ENCODE results near the gene KLHDC9.

The KLHDC9 gene

GRCh38 chr1:161073474-161074121 is 24.6 kb upstream of the KLHDC9 start:
- peak overlapping the region in 17 of 21 experiments; percentile 12 to 82 (median 66) for H3K27ac ChIP-seq
- peak overlapping the region in 1 of 7 experiments; percentile 5 for H3K4me3 ChIP-seq

- no peak overlapping the region for H3K4me3 ChIP-seq
- H3K27ac ChIP-seq: peak overlapping the region in 19 of 21 experiments; percentile 12 to 82 (median 66)
Measured at GRCh38 chr1:161074676-161075368, 23.3 kb upstream of the KLHDC9 start.

DNA sequence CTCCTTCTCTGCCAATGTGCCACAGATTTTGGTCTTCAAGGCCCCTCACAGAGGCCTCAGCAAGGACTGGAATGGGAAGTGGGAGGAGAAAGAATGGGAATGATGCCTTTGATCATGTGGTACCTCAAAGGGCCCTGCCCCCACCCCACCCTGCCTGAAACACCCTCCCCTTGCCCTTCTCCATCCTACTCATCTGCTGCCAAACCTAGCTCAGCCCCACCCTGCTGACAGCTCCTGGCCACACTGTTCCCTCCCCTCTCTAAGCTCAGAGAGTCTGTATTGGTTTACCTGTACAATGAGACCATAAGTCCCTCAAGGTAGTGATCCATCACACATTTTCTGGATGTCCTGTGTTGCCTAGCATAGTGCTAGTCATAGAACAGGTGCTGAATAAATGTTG is 21.8 kb upstream of the KLHDC9 start:
- Histone ChIP-seq H3K27ac (peak overlapping the region in 6 of 21 experiments; percentile 1 to 82 (median 42)), H3K4me3 (no peak overlapping the region)

DNA sequence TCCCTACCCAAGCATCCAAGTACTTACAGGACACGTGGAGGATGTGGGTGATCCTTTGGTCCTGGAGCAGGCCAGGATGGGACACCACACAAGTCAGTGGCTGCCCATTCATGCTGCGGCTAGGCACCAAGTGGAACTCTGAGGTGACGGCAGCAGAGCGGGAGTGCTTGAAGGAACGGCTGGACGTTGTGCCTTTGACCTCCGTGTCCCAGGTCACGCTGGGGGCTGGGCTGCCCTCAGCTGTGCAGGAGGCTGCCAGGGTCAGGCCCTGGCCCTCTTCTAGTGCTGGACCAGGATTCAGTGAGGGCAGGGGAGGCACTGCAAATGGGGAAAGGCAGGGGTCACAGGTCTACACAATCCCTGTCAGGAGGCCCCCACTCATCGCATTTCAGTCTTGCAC is 20.7 kb upstream of the KLHDC9 start:
- Histone ChIP-seq H3K4me3 (no peak overlapping the region), H3K27ac (peak overlapping the region in 4 of 21 experiments; percentile 29 to 60 (median 54))

GRCh38 chr1:161079436-161080110 is 18.6 kb upstream of the KLHDC9 start:
- Histone ChIP-seq H3K27ac (peak overlapping the region in 7 of 21 experiments; percentile 1 to 90 (median 31)), H3K4me3 (no peak overlapping the region)

DNA sequence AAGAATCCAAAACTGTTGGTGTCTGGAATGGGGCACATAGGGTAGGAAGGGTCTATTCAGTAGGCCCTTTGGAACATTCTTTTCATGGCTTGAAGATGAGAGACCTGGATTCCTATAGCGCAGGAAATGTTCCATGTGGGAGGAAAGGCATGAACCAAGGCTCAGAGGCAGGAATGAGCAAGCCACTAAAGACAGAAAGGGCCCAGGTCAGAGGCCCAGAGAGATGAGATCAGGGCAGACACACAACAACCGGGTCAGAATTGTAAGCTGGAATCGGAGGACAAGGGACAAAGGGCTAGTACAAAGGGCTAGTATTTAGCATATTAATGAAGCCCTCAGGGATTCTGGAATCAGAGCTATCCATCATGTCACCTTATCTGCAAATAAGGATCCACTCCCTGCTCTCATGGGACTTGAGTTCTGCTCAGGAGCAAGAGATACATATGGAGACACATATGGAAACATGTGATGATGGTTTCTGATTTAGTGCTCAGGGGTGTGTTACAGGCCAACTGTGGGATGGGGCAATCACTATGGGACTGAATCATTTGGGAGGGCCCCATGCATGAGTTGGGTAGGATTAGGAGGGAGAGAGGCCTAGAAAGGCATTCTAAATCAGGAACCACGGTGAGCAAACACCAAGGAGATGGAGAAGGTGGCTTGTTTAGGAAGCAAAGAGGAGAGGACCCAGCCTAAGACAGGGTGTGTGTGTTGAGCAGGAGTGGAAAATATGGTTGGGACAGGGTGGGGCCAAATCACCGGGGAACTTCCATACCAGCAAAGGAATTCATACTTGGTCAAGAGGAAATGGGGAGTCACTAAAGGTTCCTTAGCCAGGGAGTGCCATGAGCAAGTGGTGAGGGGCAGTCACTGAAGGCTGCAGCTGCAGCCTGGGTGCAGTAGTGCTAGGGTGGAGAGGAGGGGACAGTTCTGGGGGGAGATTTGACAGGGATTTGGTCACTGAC is 17.4 kb upstream of the KLHDC9 start:
- no peak overlapping the region for H3K4me3 ChIP-seq
- H3K27ac ChIP-seq: peak overlapping the region in 20 of 21 experiments; percentile 14 to 91 (median 66)

DNA sequence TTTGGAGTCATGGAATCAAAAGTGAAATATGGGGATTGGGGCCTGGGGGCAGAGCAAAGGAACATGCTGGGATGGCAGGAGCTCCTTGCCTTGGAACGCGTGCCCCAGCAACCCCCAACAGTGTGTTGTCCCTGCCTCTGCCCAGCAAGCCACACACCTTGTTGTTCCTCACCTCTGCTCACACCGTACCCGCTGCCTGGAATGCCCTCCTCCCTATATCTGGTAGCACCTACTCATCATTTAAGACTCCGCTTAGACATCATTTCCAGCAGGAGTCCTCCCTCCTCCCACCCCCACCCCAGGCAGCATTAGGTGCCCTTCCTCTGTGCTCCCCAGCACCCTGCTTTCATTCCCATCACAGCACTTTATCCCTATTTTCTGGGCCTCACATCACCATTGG is 16.6 kb upstream of the KLHDC9 start:
- Histone ChIP-seq H3K27ac (peak overlapping the region in 18 of 21 experiments; percentile 31 to 91 (median 77)), H3K4me3 (no peak overlapping the region)

DNA sequence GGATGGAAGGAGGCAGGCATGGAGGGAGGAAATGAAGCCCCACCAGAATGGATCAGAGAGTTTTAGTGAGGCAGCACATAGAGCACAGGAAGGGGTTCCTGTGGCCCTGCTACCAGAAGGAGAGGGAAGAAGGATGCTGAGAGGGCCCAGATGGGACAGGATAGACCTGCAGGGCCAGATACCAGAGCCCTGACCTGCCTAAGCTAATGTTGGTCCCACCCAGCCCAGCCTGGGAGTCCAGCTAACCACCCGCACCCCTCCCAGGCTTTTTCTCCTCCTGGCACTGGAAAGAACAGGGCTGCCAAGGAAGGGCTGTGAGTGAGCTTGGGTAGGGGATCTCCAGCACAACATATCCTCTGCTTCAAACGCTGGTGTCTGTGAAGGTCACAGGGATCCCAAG is 15.7 kb upstream of the KLHDC9 start:
- H3K4me3 ChIP-seq: no peak overlapping the region
- peak overlapping the region in 20 of 21 experiments; percentile 51 to 91 (median 77) for H3K27ac ChIP-seq

DNA sequence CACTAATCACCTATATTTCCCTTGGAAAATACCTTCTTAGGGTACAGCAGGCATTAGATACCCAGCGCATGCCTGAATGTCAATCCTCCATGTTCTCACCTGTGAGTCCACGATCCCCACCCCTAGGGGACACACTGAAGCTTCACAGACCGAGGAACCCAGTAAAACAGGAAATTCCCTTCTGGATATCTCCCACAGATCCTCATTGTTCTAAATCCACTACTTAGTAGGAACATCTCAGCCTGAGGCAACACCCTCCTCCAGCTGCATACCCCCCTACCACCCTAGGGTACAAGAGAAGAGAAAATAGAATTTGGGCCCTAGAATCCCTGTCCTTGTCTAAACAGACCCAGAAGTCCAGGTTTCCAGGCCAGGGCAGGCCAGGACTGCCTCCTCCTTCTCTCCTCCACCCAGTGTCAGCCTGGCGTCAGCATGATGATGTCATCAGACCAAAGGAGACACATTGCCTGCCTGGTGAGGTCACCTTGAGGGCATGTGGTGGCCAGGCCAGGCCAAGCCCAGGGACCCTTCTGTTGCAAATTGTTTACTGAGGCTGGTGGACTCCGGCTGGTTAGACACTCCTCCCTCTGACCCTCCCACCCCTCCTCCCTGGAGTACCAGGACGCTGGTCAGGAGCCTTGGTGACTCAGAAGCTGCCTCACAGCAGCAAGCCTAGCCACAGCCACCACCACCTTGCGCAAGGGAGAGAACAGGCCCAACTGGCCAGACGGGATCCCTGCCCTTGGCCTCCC is 15.0 kb upstream of the KLHDC9 start:
- Histone ChIP-seq H3K4me3 (no peak overlapping the region), H3K27ac (peak overlapping the region in 20 of 21 experiments; percentile 51 to 91 (median 78))

DNA sequence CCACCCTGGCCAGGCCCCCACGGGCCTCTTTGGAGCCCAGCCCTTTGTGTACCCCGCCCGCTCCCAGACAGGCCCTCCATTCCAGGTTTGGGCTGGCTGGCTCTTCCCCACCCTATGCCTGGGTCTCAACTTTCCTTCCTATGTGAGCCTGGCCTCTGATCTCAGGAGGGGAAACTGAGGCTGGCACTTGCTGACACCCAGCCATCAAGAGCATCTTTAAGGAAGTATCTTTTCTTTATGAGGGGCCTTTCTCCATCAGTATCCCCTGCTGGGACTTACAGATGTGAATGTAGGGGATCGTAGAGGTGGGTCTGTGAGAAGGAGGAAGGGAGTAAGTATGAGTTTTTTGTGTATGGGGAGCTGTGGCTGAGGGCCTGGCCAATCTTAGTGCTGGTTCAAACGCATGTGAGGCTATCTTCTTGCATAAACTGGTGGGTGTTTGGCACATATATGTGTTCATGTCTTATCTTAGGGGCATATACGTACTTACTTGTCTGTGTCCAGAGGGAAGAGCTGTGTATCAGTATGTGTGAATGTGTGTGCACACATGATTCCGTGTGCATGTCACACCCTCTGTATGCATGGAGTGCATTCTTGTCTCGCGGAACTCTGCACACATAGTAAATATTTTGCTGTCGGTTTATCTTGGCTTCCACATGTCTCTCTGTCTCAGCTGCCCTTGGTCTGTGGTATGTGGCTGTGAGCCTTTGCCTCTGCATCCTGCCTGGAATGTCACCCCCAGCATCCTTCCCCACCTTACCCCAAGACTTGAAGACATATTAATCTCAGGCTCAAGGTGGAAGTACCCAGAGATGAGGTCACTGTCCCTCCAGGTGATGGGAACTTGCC is 14.2 kb upstream of the KLHDC9 start:
- H3K4me3 ChIP-seq: peak overlapping the region in 1 of 7 experiments; percentile 39

GRCh38 chr1:161084597-161084988 is 13.6 kb upstream of the KLHDC9 start:
- peak overlapping the region in 4 of 7 experiments; percentile 0 to 46 (median 26) for H3K4me3 ChIP-seq
- peak overlapping the region; percentile 14 to 91 (median 77) for H3K27ac ChIP-seq

More for the DNA sequence above, 14.2 kb upstream of the KLHDC9 start:
- H3K27ac ChIP-seq: peak overlapping the region in 20 of 21 experiments; percentile 53 to 91 (median 80)

GRCh38 chr1:161085165-161085564 is 13.0 kb upstream of the KLHDC9 start:
- Histone ChIP-seq H3K27ac (peak overlapping the region in 20 of 21 experiments; percentile 42 to 91 (median 78)), H3K4me3 (peak overlapping the region in 5 of 7 experiments; percentile 0 to 46 (median 13))

GRCh38 chr1:161086457-161086856 is 11.7 kb upstream of the KLHDC9 start:
- Histone ChIP-seq H3K4me3 (peak overlapping the region in 6 of 7 experiments; percentile 12 to 46 (median 39)), H3K27ac (peak overlapping the region in 17 of 21 experiments; percentile 53 to 91 (median 80))

DNA sequence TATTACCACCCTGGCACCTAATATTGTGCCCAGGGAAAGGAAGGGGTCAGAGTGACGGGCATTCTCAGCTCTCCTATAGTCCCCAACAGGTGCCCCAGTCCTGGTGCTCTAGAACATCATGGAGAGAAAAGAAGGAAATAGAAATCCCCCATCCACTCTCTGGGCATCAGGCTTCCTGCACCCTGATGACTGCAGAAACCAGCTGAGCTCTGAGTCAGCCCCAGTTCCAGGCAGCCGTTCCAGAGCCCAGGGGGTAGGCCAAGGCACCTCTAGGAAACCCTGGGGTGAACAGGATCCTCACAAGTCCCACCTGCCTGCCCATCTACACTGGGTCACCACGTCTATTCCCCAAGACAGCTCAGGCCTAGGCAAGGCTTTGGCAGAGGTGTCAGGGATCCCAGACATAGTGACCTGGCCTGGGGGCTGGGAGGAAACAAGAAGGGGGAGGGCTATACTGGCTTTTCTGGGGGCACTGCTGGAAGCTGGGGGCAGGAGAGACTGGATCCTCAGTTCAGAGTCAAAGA is 9.5 kb upstream of the KLHDC9 start:
- Histone ChIP-seq H3K27ac (peak overlapping the region; percentile 24 to 94 (median 82)), H3K4me3 (peak overlapping the region; percentile 11 to 49 (median 39))

- peak within 1 kb of the TSS; percentile 11 to 49 (median 39) for H3K4me3 ChIP-seq
- H3K27ac ChIP-seq: peak within 1 kb of the TSS; percentile 24 to 94 (median 82)
Measured at GRCh38 chr1:161089251-161089924, 8.8 kb upstream of the KLHDC9 start, which contains the start of gene NECTIN4. Gene NECTIN4, minus strand, starts transcription at chr1:161089558. Its CDS starts 262 bp downstream, at chr1:161089296.

DNA sequence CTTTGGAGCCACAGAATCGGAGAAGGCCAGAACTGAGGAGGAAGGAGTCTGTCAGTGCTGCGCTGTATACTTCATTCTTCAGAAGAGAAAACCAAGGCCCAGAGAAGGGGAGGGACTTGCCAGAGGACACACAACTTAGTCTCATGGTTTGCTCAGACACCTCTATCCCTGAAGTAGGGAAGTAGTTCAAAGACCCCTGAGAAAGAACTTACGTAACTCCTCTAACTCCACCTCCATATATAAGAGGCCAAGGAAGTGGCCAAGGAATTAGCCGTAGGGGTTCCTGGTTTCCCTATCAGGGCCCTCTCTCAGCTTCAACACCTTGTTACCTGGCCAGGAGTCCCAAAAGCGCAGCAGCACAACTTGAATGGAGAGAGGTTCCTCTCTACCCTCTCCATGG is 8.2 kb upstream of the KLHDC9 start:
- H3K27ac ChIP-seq: peak overlapping the region in 19 of 21 experiments; percentile 31 to 94 (median 82)

More for the DNA sequence above, 8.2 kb upstream of the KLHDC9 start:
- H3K4me3 ChIP-seq: no peak overlapping the region

Measured in skin epidermis (tissue), 12 donors.